ENCODE data around the gene SUN1.

Gene SUN1

GRCh38 chr7:894164-894867, 62.0 kb downstream of the SUN1 start:
- DNase-seq = no peak

GRCh38 chr7:894927-895450, 62.7 kb downstream of the SUN1 start:
- no peak for DNase-seq

- DNase-seq = no peak
Measured at GRCh38 chr7:895451-896052, 63.3 kb downstream of the SUN1 start.

GRCh38 chr7:896346-897075, 64.2 kb downstream of the SUN1 start:
- no peak for DNase-seq

- DNase-seq = no peak
Measured at GRCh38 chr7:897086-897485, 64.8 kb downstream of the SUN1 start.

GRCh38 chr7:897771-898376, 65.6 kb downstream of the SUN1 start:
- DNase-seq = no peak

GRCh38 chr7:898460-898854, 66.2 kb downstream of the SUN1 start:
- no peak for DNase-seq

- no peak for DNase-seq
Measured at GRCh38 chr7:898855-899681, 66.8 kb downstream of the SUN1 start.

- no peak for DNase-seq
Measured at GRCh38 chr7:899806-900205, 67.5 kb downstream of the SUN1 start.

GRCh38 chr7:900331-901040, 68.2 kb downstream of the SUN1 start:
- DNase-seq = no peak

GRCh38 chr7:901041-901387, 68.7 kb downstream of the SUN1 start:
- DNase-seq = no peak

- DNase-seq = peak; percentile 76
Measured at GRCh38 chr7:901388-902154, 69.3 kb downstream of the SUN1 start.

- no peak for DNase-seq
Measured at GRCh38 chr7:902996-903395, 70.7 kb downstream of the SUN1 start.

GRCh38 chr7:903921-904755, 71.9 kb downstream of the SUN1 start:
- DNase-seq = no peak

- no peak for DNase-seq
Measured at GRCh38 chr7:904847-905246, 72.6 kb downstream of the SUN1 start.

GRCh38 chr7:906776-907157, 74.5 kb downstream of the SUN1 start:
- no peak for DNase-seq

- no peak for DNase-seq
Measured at GRCh38 chr7:907158-907980, 75.1 kb downstream of the SUN1 start.

GRCh38 chr7:908159-908581, 75.9 kb downstream of the SUN1 start:
- DNase-seq = no peak

All from stimulated activated CD4-positive, alpha-beta T cell treated with anti-CD3 and anti-CD28 coated beads, Interleukin-15, amount 100 ng/mL, for 24 hours (primary cell).